Right cardiac atrium (tissue), 5 donors: ENCODE measurements around the gene GPR27. TPM values are rescaled to one million over a fixed set of nuclear protein-coding genes. Genes with fewer than 3 reads are reported as not detected.

ENCODE experiments used
- ATAC-seq, 2 donors: fragments of 200-7000 bp; cut with Tn5 transposase; one replicate each; pipeline versions ENCODE4 v1.8.0 to v1.9.1; 2020; ENCODE audit warnings: moderate library complexity in 2 of 2, mild to moderate bottlenecking in 1 of 2
- DNase-seq, 3 donors: peaks; one replicate each; pipeline ENCODE4 v3.0.0-alpha.2; 2020
- H3K27ac ChIP-seq: one replicate; pipeline ENCODE4 v1.5.1; 2013; ENCODE audit warnings: mild to moderate bottlenecking, low read length, control low read depth, moderate library complexity
- H3K27me3 ChIP-seq: one replicate; pipeline ENCODE4 v1.6.1; 2013; ENCODE audit not compliant: control insufficient read depth, insufficient read depth
- H3K4me1 ChIP-seq: one replicate; pipeline ENCODE4 v1.6.1; 2013; ENCODE audit warnings: low read length; ENCODE audit not compliant: control insufficient read depth, insufficient read depth
- H3K4me3 ChIP-seq: one replicate; pipeline ENCODE4 v1.5.1; 2013; ENCODE audit warnings: low read length, control low read depth
- H3K9me3 ChIP-seq: one replicate; pipeline ENCODE4 v1.6.1; 2013; ENCODE audit warnings: low read length; ENCODE audit not compliant: control insufficient read depth
- WGBS: extraction: QIAGEN DNeasy Blood & Tissue Kit; methylation state at CpG from one replicate; pipeline ENCODE4 v1.1.7; 2013; 5-methylcytosine and 5-hydroxymethylcytosine counted together
- intact Hi-C, 4 donors: fragments of 100-400 bp; cut with DNase I; formaldehyde crosslinking; loops; one replicate each; pipeline versions ENCODE4 v1.11.0 to v1.14.0; 2022 to 2023
- polyA plus RNA-seq: library from polyadenylated mRNA; stranded (reverse); fragments of 200-250 nt; gene quantifications from one replicate; pipeline ENCODE4 v1.2.3, GENCODE V29; 2013
- total RNA-seq, 4 donors: library from RNA; stranded (reverse); fragmentation: NEBNext Ultra II Directional; extraction: Animal tissue kit (Norgen Biotek cat#: 25700); gene quantifications; one replicate each; pipeline ENCODE4 v1.2.1, GENCODE V29; 2021
- donor health status: healthy with polysubstance abuse.
- donor health status: DM: no; HTN: yes; CAD: no.
- donor health status: DM: no; HTN: no; CAD: no.
- donor health status: DM: no; HTN: yes; CAD: no; lungs with severe emphysema.
- donor health status: DM: yes; HTN: yes; CAD: no.

Gene GPR27
- total and polyA plus RNA-seq, 5 donors: 0.97 to 5.4 (median 2.1) TPM

GRCh38 chr3:71733319-71733718, 20.3 kb upstream of the GPR27 start:
- H3K9me3 ChIP-seq: no peaks in the 10 kb centered on the region
- DNase-seq (no peak), ATAC-seq (no peak)
- H3K27ac ChIP-seq: no peak overlapping the region
- H3K4me3 ChIP-seq: no peak overlapping the region
- WGBS: 87% methylated on average over 2 of the region's 2 CpGs
- H3K27me3 ChIP-seq: no peaks in the 10 kb centered on the region
- intact Hi-C loops: loop anchor here in 1 of 4 donors (10.0 kb wide), 1 partner anchor 121 kb away; no protein-coding TSS in a partner anchor
- peaks cover 2% of the 10 kb centered on the region for H3K4me1 ChIP-seq

GRCh38 chr3:71734881-71735280, 18.8 kb upstream of the GPR27 start:
- intact Hi-C loops: loop anchor here in 1 of 4 donors (10.0 kb wide), 1 partner anchor 120 kb away; no protein-coding TSS in a partner anchor
- DNase-seq (no peak), ATAC-seq (no peak)
- H3K9me3 ChIP-seq: no peaks in the 10 kb centered on the region
- no peak overlapping the region for H3K27ac ChIP-seq
- no peaks in the 10 kb centered on the region for H3K27me3 ChIP-seq
- 60% methylated on average over 1 of the region's 1 CpG for WGBS
- H3K4me3 ChIP-seq: no peak overlapping the region
- peaks cover 2% of the 10 kb centered on the region for H3K4me1 ChIP-seq

DNA sequence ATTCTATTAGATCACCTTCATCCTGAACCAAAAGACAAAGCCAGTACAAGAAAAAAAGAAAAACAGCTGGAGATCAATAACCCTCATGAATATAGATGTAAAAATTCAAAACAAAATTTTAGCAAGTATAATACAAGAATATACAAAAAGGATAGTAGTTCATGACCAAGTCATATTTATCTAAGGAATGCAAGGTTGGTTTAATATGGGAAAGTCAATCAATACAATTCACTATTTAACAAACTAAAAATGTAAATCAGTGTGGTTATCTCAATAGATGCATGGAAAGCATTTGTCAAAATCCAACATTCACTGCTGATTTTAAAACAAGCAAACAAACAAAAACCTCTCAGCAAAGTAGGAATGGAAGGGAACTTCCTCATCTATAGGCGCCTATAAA, 11.0 kb upstream of the GPR27 start:
- DNase-seq (no peak), ATAC-seq (no peak)
- intact Hi-C loops: no loop called here
- H3K27me3 ChIP-seq: no peaks in the 10 kb centered on the region
- H3K27ac ChIP-seq: no peak overlapping the region
- no peaks in the 10 kb centered on the region for H3K9me3 ChIP-seq
- no peaks in the 10 kb centered on the region for H3K4me1 ChIP-seq
- no peak overlapping the region for H3K4me3 ChIP-seq
- WGBS: 97% methylated on average over 1 of the region's 1 CpG

DNA sequence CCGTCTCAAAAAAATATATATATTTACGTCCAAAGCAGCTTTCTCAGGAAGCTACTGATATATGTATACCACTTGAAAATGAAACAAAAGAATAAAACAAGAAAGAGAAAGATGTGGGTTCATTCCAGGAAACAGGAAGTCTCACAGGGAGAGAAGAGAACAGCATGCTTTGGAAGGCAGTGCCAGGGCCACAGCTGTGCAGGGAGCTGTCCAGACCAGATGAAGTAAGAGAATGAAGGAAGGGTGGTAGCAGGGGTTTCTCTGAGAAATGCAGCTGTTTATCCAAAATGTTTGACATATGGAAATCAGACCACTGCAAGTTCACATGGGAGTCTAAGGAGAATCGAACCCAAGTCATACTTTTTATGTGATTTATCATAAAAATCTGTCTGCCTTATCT, 8.9 kb upstream of the GPR27 start:
- no peak for DNase-seq
- Histone ChIP-seq H3K9me3 (no peaks in the 10 kb centered on the region), H3K27me3 (no peaks in the 10 kb centered on the region), H3K4me3 (no peak overlapping the region), H3K27ac (no peak overlapping the region), H3K4me1 (no peaks in the 10 kb centered on the region)
- intact Hi-C loops: no loop called here
- ATAC-seq: no peak
- WGBS: 88% methylated on average over 3 of the region's 3 CpGs

GRCh38 chr3:71751602-71752001, 2.1 kb upstream of the GPR27 start:
- no peak overlapping the region for H3K27ac ChIP-seq
- H3K4me3 ChIP-seq: no peak overlapping the region
- ATAC-seq: no peak
- intact Hi-C loops: no loop called here
- DNase-seq: no peak
- no peaks in the 10 kb centered on the region for H3K27me3 ChIP-seq
- H3K9me3 ChIP-seq: no peaks in the 10 kb centered on the region
- H3K4me1 ChIP-seq: no peaks in the 10 kb centered on the region
- WGBS: 92% methylated on average over 4 of the region's 4 CpGs

- no peaks in the 10 kb centered on the region for H3K9me3 ChIP-seq
- intact Hi-C loops: no loop called here
- H3K4me3 ChIP-seq: peak overlapping the region; percentile 81
- ATAC-seq (no peak), DNase-seq (peak in 1 of 3 donors; percentile 44)
- H3K27ac ChIP-seq: no peak overlapping the region
- H3K27me3 ChIP-seq: no peaks in the 10 kb centered on the region
- 12% methylated on average over 64 of the region's 68 CpGs for WGBS
- H3K4me1 ChIP-seq: no peaks in the 10 kb centered on the region
Observed at GRCh38 chr3:71752831-71753700, 589 bp upstream of the GPR27 start.

DNA sequence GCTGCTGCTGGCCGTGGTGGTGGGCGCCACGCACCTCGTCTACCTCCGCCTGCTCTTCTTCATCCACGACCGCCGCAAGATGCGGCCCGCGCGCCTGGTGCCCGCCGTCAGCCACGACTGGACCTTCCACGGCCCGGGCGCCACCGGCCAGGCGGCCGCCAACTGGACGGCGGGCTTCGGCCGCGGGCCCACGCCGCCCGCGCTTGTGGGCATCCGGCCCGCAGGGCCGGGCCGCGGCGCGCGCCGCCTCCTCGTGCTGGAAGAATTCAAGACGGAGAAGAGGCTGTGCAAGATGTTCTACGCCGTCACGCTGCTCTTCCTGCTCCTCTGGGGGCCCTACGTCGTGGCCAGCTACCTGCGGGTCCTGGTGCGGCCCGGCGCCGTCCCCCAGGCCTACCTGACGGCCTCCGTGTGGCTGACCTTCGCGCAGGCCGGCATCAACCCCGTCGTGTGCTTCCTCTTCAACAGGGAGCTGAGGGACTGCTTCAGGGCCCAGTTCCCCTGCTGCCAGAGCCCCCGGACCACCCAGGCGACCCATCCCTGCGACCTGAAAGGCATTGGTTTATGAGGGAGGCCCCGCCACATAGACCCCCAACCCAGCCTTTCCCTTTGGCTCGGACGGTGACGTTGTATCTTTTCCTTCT, 1.1 kb downstream of the GPR27 start:
- Histone ChIP-seq H3K9me3 (no peaks in the 10 kb centered on the region), H3K4me1 (no peaks in the 10 kb centered on the region), H3K27ac (no peak overlapping the region), H3K27me3 (no peaks in the 10 kb centered on the region), H3K4me3 (peak overlapping the region; percentile 81)
- intact Hi-C loops: no loop called here
- WGBS: 14% methylated on average over 65 of the region's 65 CpGs
- DNase-seq (peak in 2 of 3 donors; percentile 31 to 41), ATAC-seq (peak in 1 of 2 donors; percentile 24)

DNA sequence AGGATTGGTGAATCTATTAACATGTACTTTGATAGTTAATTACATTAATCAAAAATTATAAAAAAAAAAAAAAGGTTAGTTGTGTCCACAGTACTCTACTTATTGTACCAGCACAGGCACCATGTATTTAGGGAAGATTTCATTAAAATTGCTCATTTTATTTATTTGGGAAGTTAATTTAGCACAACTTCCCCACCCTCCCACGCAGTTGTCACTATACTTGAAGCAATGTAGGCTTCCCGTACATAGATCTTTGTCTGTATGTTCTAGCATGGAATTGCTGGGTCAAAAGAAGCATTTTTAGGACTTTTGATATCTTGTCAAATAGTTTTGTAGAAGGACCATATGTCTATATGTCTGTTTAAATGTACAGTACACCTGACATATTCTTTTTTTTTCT, 4.4 kb downstream of the GPR27 start:
- H3K27ac ChIP-seq: no peak overlapping the region
- DNase-seq (no peak), ATAC-seq (no peak)
- no peaks in the 10 kb centered on the region for H3K4me1 ChIP-seq
- intact Hi-C loops: no loop called here
- no peaks in the 10 kb centered on the region for H3K27me3 ChIP-seq
- H3K9me3 ChIP-seq: no peaks in the 10 kb centered on the region
- no peak overlapping the region for H3K4me3 ChIP-seq
- 88% methylated on average over 2 of the region's 2 CpGs for WGBS

GRCh38 chr3:71759401-71759800, 5.7 kb downstream of the GPR27 start:
- WGBS: 70% methylated on average over 5 of the region's 5 CpGs
- H3K9me3 ChIP-seq: no peaks in the 10 kb centered on the region
- no peaks in the 10 kb centered on the region for H3K4me1 ChIP-seq
- no peaks in the 10 kb centered on the region for H3K27me3 ChIP-seq
- ATAC-seq: no peak
- DNase-seq: no peak
- H3K27ac ChIP-seq: no peak overlapping the region
- no peak overlapping the region for H3K4me3 ChIP-seq
- intact Hi-C loops: no loop called here

DNA sequence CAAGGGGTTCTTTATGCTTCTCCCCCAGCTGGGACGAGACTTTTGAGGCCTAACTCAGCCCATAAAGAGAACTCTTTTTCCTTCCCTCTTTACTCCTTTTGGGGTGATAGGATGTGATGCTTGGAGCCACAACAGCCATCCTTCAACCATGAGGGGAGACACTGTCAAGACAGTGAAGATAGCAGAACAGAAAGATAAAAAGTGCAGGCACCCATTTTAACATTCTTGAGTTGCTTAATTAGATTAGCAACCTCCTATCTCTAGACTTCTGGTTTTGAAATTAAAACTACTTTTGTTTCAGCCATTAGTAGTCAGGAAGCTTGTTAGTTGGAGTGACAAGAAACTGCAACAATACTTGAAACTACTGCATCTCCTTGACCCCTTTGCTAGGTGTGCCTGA, 6.5 kb downstream of the GPR27 start:
- no peak for ATAC-seq
- 86% methylated on average over 1 of the region's 1 CpG for WGBS
- Histone ChIP-seq H3K4me3 (no peak overlapping the region), H3K27me3 (no peaks in the 10 kb centered on the region), H3K4me1 (no peaks in the 10 kb centered on the region), H3K9me3 (no peaks in the 10 kb centered on the region), H3K27ac (no peak overlapping the region)
- DNase-seq: no peak
- intact Hi-C loops: no loop called here

GRCh38 chr3:71763426-71763825, 9.8 kb downstream of the GPR27 start:
- H3K27me3 ChIP-seq: no peaks in the 10 kb centered on the region
- no peak for ATAC-seq
- no peaks in the 10 kb centered on the region for H3K4me1 ChIP-seq
- no peaks in the 10 kb centered on the region for H3K9me3 ChIP-seq
- no peak for DNase-seq
- H3K4me3 ChIP-seq: no peak overlapping the region
- 60% methylated on average over 5 of the region's 5 CpGs for WGBS
- intact Hi-C loops: no loop called here
- no peak overlapping the region for H3K27ac ChIP-seq
